ENCODE results near the gene CRHR2.

- TF ChIP-seq POLR2AphosphoS5 (IDR thresholded peaks at IDR 0.05) (no peak), CTCF (IDR thresholded peaks at IDR 0.05) (no peak), POLR2A (IDR thresholded peaks at IDR 0.05) (no peak)
Measured at GRCh38 chr7:30722187-30722586, 39.9 kb upstream of the CRHR2 start.
